Panc1 (cell line): ENCODE measurements around the gene YIPF4. TPM values are rescaled to one million over a fixed set of nuclear protein-coding genes. Genes with fewer than 3 reads are reported as not detected.
A peak's percentile ranks its signal among the peaks of the same experiment; 100 is the strongest.

Source experiments
- ATAC-seq: fragments of 200-7000 bp; cut with Tn5 transposase; 2 replicates; pipeline ENCODE4 v1.9.1; 2020; ENCODE audit warnings: mild to moderate bottlenecking, moderate library complexity
- BruUV-seq: library from RNA; stranded (reverse); fragments of 400-500 nt; replicated peaks from 2 replicates; lab custom pipeline; 2021; lab: Mats Ljungman, UMichigan
- CTCF ChIA-PET: fragments of 300-600 bp; sonication (Branson Sonifier 250); formaldehyde crosslinking; loops from one replicate; lab custom pipeline; 2022; ENCODE audit warnings: antibody characterized with exemption; lab: Charles Lee
- POLR2A ChIA-PET: fragments of 300-600 bp; sonication (Branson Sonifier 250); formaldehyde crosslinking; loops from one replicate; lab custom pipeline; 2022; ENCODE audit warnings: antibody characterized with exemption; lab: Charles Lee
- DNase-seq: peaks from one replicate; pipeline ENCODE4 v3.0.0-alpha.2; 2010; ENCODE audit warnings: low read depth, low spot score
- H3K27ac ChIP-seq: 2 replicates; pipeline ENCODE4 v1.5.1; 2011; ENCODE audit warnings: mild to moderate bottlenecking, low read length, inconsistent platforms
- H3K27me3 ChIP-seq: fragments of 200-500 bp; sonication (Bioruptor generic); 2 replicates; pipeline ENCODE4 v1.6.0; 2014; ENCODE audit warnings: low read length, inconsistent platforms; ENCODE audit not compliant: control insufficient read depth, insufficient read depth
- H3K36me3 ChIP-seq: fragments of 200-500 bp; sonication (Bioruptor generic); 2 replicates; pipeline ENCODE4 v1.5.1; 2014; ENCODE audit warnings: inconsistent platforms, mild to moderate bottlenecking, low read length, moderate library complexity; ENCODE audit not compliant: control insufficient read depth, insufficient read depth
- H3K4me1 ChIP-seq: 2 replicates; pipeline ENCODE4 v1.5.1; 2011; ENCODE audit warnings: inconsistent platforms, mild to moderate bottlenecking, low read length, moderate library complexity; ENCODE audit not compliant: control insufficient read depth, insufficient read depth
- H3K4me3 ChIP-seq, 2 experiments: 2 replicates each; pipeline ENCODE4 v1.5.1; 2011 to 2012; ENCODE audit warnings: low read depth in 2 of 2, low read length in 2 of 2, mild to moderate bottlenecking in 2 of 2, inconsistent platforms in 1 of 2, moderate library complexity in 1 of 2
- H3K9me3 ChIP-seq: fragments of 200-500 bp; sonication (Bioruptor generic); 2 replicates; pipeline ENCODE4 v1.5.1; 2014; ENCODE audit warnings: low read depth, mild to moderate bottlenecking, inconsistent platforms, low read length, moderate library complexity; ENCODE audit not compliant: control insufficient read depth, insufficient read depth
- CTCF ChIP-seq: fragments of 450-650 bp; IDR thresholded peaks from 2 replicates; pipeline ENCODE4 v1.5.1; 2017; ENCODE audit warnings: mild to moderate bottlenecking
- POLR2AphosphoS5 ChIP-seq: IDR thresholded peaks from 2 replicates; pipeline ENCODE4 v1.6.1; 2012; ENCODE audit warnings: mild to moderate bottlenecking, low read depth, low read length, moderate library complexity
- REST ChIP-seq, 2 experiments: IDR thresholded peaks; 2 replicates each; pipeline ENCODE4 v1.6.1; 2011 to 2012; ENCODE audit warnings: low read depth in 2 of 2, control low read depth in 1 of 2, low read length in 1 of 2, mild to moderate bottlenecking in 1 of 2, moderate library complexity in 1 of 2; ENCODE audit not compliant: insufficient read depth in 1 of 2
- SIN3A ChIP-seq: IDR thresholded peaks from 2 replicates; pipeline ENCODE4 v1.6.1; 2012; ENCODE audit warnings: low read depth, mild to moderate bottlenecking, low read length, moderate library complexity, borderline replicate concordance; ENCODE audit not compliant: insufficient read depth
- TCF7L2 ChIP-seq: IDR thresholded peaks from 2 replicates; pipeline ENCODE4 v1.6.1; 2011; ENCODE audit warnings: mild to moderate bottlenecking, low read depth, low read length, inconsistent platforms
- in situ Hi-C: cut with HindIII; loops from 2 replicates; pipeline ENCODE4 v1.10.0; 2016; ENCODE audit warnings: low sequenced_read_pairs, low pct_unique_long_range_greater_than_20kb
- intact Hi-C: fragments of 100-400 bp; cut with micrococcal nuclease; formaldehyde crosslinking; loops from one replicate; pipeline ENCODE4 v1.10.0; 2022; ENCODE audit not compliant: unreplicated experiment
- total RNA-seq: library from RNA; stranded (reverse); gene quantifications from one replicate; pipeline ENCODE4 v1.2.1, GENCODE V29; 2021; ENCODE audit not compliant: unreplicated experiment

Gene YIPF4
- total RNA-seq, 1 experiment from 2014 or later, result 45.9 TPM

GRCh38 chr2:32289165-32289999 lies 11.7 kb downstream of the YIPF4 start:
- DNase-seq (peak; percentile 80), ATAC-seq (peak; percentile 76)
- no peaks in the 10 kb centered on the region for H3K36me3 ChIP-seq
- BruUV-seq, result no TSS peak
- no peaks in the 10 kb centered on the region for H3K27me3 ChIP-seq
- peaks cover 9% of the 10 kb centered on the region; the same call in 1 of the 2 replicates for H3K4me1 ChIP-seq
- H3K27ac ChIP-seq, result peak overlapping the region; percentile 40; the same call in 1 of the 2 replicates
- no peak overlapping the region for H3K4me3 ChIP-seq
- no peaks in the 10 kb centered on the region for H3K9me3 ChIP-seq
- ChIA-PET POLR2A (interaction anchor here (0.5 kb wide), 1 partner anchor 10 kb away, joined by 4 read pairs; no protein-coding TSS in a partner anchor), CTCF (no interaction called here)
- TF ChIP-seq TCF7L2, result no peak
- no peak for TF ChIP-seq REST (IDR thresholded peaks at IDR 0.05; ENCODE audit: insufficient read depth in 1 of 2, low read depth in 2 of 2, low read length in 1 of 2)
- intact Hi-C loops, result no loop called here
- in situ Hi-C loops, result no loop called here

- TF ChIP-seq TCF7L2, result no peak
- TF ChIP-seq CTCF, result no peak
- no peak overlapping the region for H3K27ac ChIP-seq
- CTCF ChIA-PET, result no interaction called here
- DNase-seq (no peak), ATAC-seq (no peak)
- intact Hi-C loops (no loop called here), in situ Hi-C loops (no loop called here)
- no peaks in the 10 kb centered on the region for H3K27me3 ChIP-seq
- POLR2A ChIA-PET, result no interaction called here
- no peaks in the 10 kb centered on the region for H3K9me3 ChIP-seq
- H3K4me3 ChIP-seq, result no peak overlapping the region
- BruUV-seq, result no TSS peak
- H3K4me1 ChIP-seq, result peaks cover 9% of the 10 kb centered on the region; the same call in 1 of the 2 replicates
- no peaks in the 10 kb centered on the region for H3K36me3 ChIP-seq
These were observed 12.3 kb downstream of the YIPF4 start for GRCh38 chr2:32290000-32290339.

GRCh38 chr2:32291746-32292145 lies 14.0 kb downstream of the YIPF4 start:
- no peak overlapping the region for H3K27ac ChIP-seq
- intact Hi-C loops, result no loop called here

More at GRCh38 chr2:32291746-32292145, 14.0 kb downstream of the YIPF4 start:
- Histone ChIP-seq H3K9me3 (no peaks in the 10 kb centered on the region), H3K4me1 (peaks cover 9% of the 10 kb centered on the region; the same call in 1 of the 2 replicates), H3K4me3 (no peak overlapping the region), H3K27me3 (no peaks in the 10 kb centered on the region), H3K36me3 (no peaks in the 10 kb centered on the region)
- ChIA-PET POLR2A (no interaction called here), CTCF (no interaction called here)
- BruUV-seq, result no TSS peak
- ATAC-seq, result no peak
- no peak for TF ChIP-seq POLR2AphosphoS5
- no peak for TF ChIP-seq REST (IDR thresholded peaks at IDR 0.05; ENCODE audit: insufficient read depth in 1 of 2, low read depth in 2 of 2, low read length in 1 of 2)
- TF ChIP-seq SIN3A, result no peak
- TF ChIP-seq TCF7L2, result no peak
- TF ChIP-seq CTCF, result no peak
- DNase-seq, result no peak
- in situ Hi-C loops, result no loop called here
